ENCODE data around the gene UTP15.

The UTP15 gene

GRCh38 chr5:73612799-73613198 is 47.3 kb downstream of the UTP15 start:
- no peak for TF ChIP-seq CTCF (IDR thresholded peaks at IDR 0.05; ENCODE audit: low read depth, low read length)
- no peak for DNase-seq (ENCODE audit: extremely low read depth, low read depth)

DNA sequence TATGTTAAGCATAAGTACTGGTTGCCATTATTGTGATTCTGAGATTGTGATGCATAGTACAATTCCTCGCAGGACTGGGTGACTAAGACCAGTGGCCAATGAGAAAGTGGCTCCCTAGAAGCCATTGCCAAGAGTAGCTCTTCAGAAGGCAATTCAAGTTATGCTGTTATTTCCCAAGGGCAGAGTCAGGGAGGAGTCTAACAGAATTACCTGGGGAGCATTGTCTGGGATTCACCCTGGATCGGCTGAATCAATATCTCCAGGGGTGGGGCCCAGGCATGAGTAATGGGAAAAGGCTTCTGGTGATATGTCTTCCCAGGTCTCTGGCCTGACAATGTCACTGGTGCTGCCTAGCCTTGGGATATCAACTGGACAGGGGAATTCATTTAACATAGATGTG is 49.5 kb downstream of the UTP15 start:
- DNase-seq (ENCODE audit: extremely low read depth, low read depth): no peak
- TF ChIP-seq CTCF (IDR thresholded peaks at IDR 0.05; ENCODE audit: low read depth, low read length): no peak

DNA sequence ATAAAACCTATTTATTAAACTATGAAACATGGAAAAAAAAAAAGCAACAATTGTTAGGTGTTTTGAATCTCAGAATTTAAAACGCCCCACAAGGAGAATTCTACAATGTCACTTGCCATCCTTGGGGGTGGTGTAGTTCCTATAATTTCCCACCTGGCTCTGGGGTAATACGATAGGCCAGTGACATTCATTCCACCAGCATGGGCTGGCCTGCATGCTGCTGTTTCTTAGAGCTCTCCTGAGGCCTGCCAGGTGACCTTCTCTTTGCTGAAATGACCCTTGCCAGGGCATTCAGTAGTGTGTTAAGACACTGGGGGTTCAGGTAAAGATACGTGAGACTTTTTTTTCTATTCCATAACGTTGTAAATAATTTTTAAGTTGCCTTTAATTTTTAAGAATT is 50.4 kb downstream of the UTP15 start:
- TF ChIP-seq CTCF (IDR thresholded peaks at IDR 0.05; ENCODE audit: low read depth, low read length): no peak
- no peak for DNase-seq (ENCODE audit: extremely low read depth, low read depth)

- DNase-seq (ENCODE audit: extremely low read depth, low read depth): no peak
Observed at GRCh38 chr5:73617510-73618279, 52.2 kb downstream of the UTP15 start.

DNA sequence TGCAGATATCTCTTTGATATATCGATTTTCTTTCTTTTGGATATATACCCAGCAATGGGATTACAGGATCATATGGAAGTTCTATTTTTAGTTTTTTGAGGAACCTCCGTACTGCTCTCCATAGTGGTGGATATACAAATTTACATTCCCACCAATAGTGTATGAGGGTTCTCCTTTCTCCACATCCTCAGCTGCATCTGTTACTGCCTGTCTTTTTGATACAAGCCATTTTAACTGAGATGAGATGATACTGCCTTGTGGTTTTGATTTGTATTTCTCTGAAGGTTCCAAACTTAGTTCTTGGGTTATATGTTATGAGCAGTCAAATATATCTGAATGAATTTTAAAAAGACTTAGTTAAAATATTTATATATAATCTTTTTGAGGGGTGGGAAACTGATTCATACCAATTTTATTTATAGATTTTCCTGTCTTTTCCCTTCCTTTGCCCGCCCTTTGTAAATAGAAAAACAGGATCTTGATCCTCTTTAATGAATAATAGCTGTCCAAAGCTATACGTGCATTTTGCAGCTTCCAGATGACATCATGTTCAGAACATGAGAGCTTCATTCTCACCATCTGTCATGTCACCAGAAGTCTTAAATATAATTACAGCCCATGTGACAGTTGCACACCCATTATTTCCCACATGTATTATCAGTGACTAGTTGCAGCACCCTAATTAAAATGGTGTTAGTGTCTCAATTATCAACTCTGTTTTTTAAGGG is 54.2 kb downstream of the UTP15 start:
- TF ChIP-seq CTCF (IDR thresholded peaks at IDR 0.05; ENCODE audit: low read depth, low read length): no peak

More at GRCh38 chr5:73617510-73618279, 52.2 kb downstream of the UTP15 start:
- no peak for TF ChIP-seq CTCF (IDR thresholded peaks at IDR 0.05; ENCODE audit: low read depth, low read length)

GRCh38 chr5:73620334-73620687 is 54.8 kb downstream of the UTP15 start:
- no peak for TF ChIP-seq CTCF (IDR thresholded peaks at IDR 0.05; ENCODE audit: low read depth, low read length)
- no peak for DNase-seq (ENCODE audit: extremely low read depth, low read depth)

More for the DNA sequence above, 54.2 kb downstream of the UTP15 start:
- no peak for DNase-seq (ENCODE audit: extremely low read depth, low read depth)

DNA sequence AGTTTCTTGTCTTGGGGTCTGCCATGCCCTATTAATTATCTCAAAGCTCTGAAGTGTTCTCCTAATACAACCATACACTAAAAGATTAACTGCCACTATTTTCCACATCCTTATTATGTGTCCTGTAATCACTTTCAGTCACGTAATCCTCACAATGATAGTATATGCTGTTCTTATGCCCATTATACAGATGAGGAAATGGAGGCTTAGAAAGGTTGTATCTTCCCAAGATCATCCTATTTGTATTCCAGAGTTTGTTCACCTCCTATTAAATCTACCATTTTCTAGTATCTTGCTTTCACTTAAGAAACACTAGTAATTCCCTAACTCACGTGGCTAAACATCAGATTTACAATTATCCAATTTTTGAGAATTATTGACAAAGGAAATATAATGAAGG is 57.5 kb downstream of the UTP15 start:
- TF ChIP-seq CTCF (IDR thresholded peaks at IDR 0.05; ENCODE audit: low read depth, low read length): no peak
- no peak for DNase-seq (ENCODE audit: extremely low read depth, low read depth)
